HepG2 (cell line): ENCODE measurements around the gene MED13. TPM values are rescaled to one million over a fixed set of nuclear protein-coding genes. Genes with fewer than 3 reads are reported as not detected.

ENCODE experiments used
- ATF6 ChIP-seq: sonication (generic); formaldehyde crosslinking; conservative IDR thresholded peaks from 2 replicates; pipeline ENCODE4 v1.4.0; 2020; ENCODE audit warnings: missing genetic modification reagents
- CAMTA2 ChIP-seq: sonication (generic); formaldehyde crosslinking; IDR thresholded peaks from 2 replicates; pipeline ENCODE4 v1.4.0; 2020; ENCODE audit warnings: mild to moderate bottlenecking, missing genetic modification reagents, borderline replicate concordance
- IRF9 ChIP-seq: sonication (generic); formaldehyde crosslinking; IDR thresholded peaks from 2 replicates; pipeline ENCODE4 v1.8.0; 2022; ENCODE audit warnings: missing genetic modification reagents, mild to moderate bottlenecking, borderline replicate concordance
- KLF9 ChIP-seq: IDR thresholded peaks from 2 replicates; pipeline ENCODE4 v1.6.1; 2016; ENCODE audit warnings: low read depth
- MIXL1 ChIP-seq: IDR thresholded peaks from 2 replicates; pipeline ENCODE4 v1.6.1; 2016
- PATZ1 ChIP-seq: sonication (generic); formaldehyde crosslinking; IDR thresholded peaks from 2 replicates; pipeline ENCODE4 v1.4.0; 2020; ENCODE audit warnings: missing genetic modification reagents
- REPIN1 ChIP-seq: sonication (generic); formaldehyde crosslinking; IDR thresholded peaks from 2 replicates; pipeline ENCODE4 v1.8.0; 2022; ENCODE audit warnings: missing genetic modification reagents, low read depth, mild to moderate bottlenecking, borderline replicate concordance
- SIX4 ChIP-seq: sonication (generic); formaldehyde crosslinking; IDR thresholded peaks from 2 replicates; pipeline ENCODE4 v1.4.0; 2020; ENCODE audit warnings: missing genetic modification reagents
- SP5 ChIP-seq: IDR thresholded peaks from 2 replicates; pipeline ENCODE4 v1.6.1; 2016; ENCODE audit warnings: low read depth, borderline replicate concordance
- THAP9 ChIP-seq: sonication (generic); formaldehyde crosslinking; IDR thresholded peaks from 2 replicates; pipeline ENCODE4; 2020; ENCODE audit warnings: missing genetic modification reagents, mild to moderate bottlenecking, borderline replicate concordance
- ZBTB14 ChIP-seq: sonication (generic); formaldehyde crosslinking; IDR thresholded peaks from 2 replicates; pipeline ENCODE4 v1.4.0; 2020; ENCODE audit warnings: missing genetic modification reagents
- ZFP91 ChIP-seq: sonication (generic); formaldehyde crosslinking; IDR thresholded peaks from 2 replicates; pipeline ENCODE4 v1.9.0; 2022; ENCODE audit warnings: missing genetic modification reagents, mild to moderate bottlenecking, borderline replicate concordance
- ZNF24 ChIP-seq: fragments of 450-650 bp; IDR thresholded peaks from 2 replicates; pipeline ENCODE4 v1.6.1; 2017; ENCODE audit warnings: antibody characterized with exemption, mild to moderate bottlenecking
- ZNF264 ChIP-seq: sonication (generic); formaldehyde crosslinking; IDR thresholded peaks from 2 replicates; pipeline ENCODE4 v1.4.0; 2020; ENCODE audit warnings: missing genetic modification reagents
- ZNF567 ChIP-seq: sonication (generic); formaldehyde crosslinking; IDR thresholded peaks from 2 replicates; pipeline ENCODE4 v1.8.1; 2023; ENCODE audit warnings: mild to moderate bottlenecking, missing genetic modification reagents, borderline replicate concordance
- ZSCAN21 ChIP-seq: sonication (generic); formaldehyde crosslinking; IDR thresholded peaks from 2 replicates; pipeline ENCODE4 v1.8.0; 2022; ENCODE audit warnings: mild to moderate bottlenecking, missing genetic modification reagents, moderate library complexity, borderline replicate concordance
- polyA plus RNA-seq, 8 experiments: library from polyadenylated mRNA; depleted of rRNA in 3 of 8; stranded (reverse) in 7 of 8; unstranded in 1 of 8; fragments of >200 nt; fragmentation: Illumina TruSeq in 4 of 8; extraction: Trizol in 4 of 8; gene quantifications; 2 replicates each; pipeline versions ENCODE4 v1.2.1 to v1.2.3, GENCODE V29; 2011 to 2016; ENCODE audit warnings: low read depth in 4 of 8, missing spikeins in 1 of 8, mixed read lengths in 1 of 8; ENCODE audit not compliant: insufficient read depth in 1 of 8
- total RNA-seq, 5 experiments: library from RNA; depleted of rRNA; stranded (reverse); fragments of >200 nt; fragmentation: Illumina TruSeq; extraction: Trizol; gene quantifications; 2 replicates each; pipeline ENCODE4 v1.2.3, GENCODE V29; 2016; ENCODE audit warnings: low read depth in 1 of 5

The MED13 gene
- total and polyA plus RNA-seq, 2 of the 13 experiments (the other 11 are each of a cell fraction or from before 2014, with no cell fraction given), result 27.4 to 69.1 TPM

- no peak for TF ChIP-seq ZBTB14 (CRISPR knock-in tag)
- peak; percentile 62; the same call in 1 of the 2 replicates for TF ChIP-seq THAP9 (CRISPR knock-in tag)
- peak; percentile 58; the same call in 1 of the 2 replicates for TF ChIP-seq ZFP91 (CRISPR knock-in tag)
- peak; percentile 61; the same call in 1 of the 2 replicates for TF ChIP-seq ZNF24
- TF ChIP-seq MIXL1 (CRISPR knock-in tag), result peak; percentile 96
- TF ChIP-seq SP5 (CRISPR knock-in tag), result peak; percentile 31; the same call in 1 of the 2 replicates
- 0 out of 2 replicates have a peak, but pooled peaks have one; percentile 33 for TF ChIP-seq PATZ1
- TF ChIP-seq IRF9 (CRISPR knock-in tag), result 0 out of 2 replicates have a peak, but pooled peaks have one; percentile 30
- TF ChIP-seq ZSCAN21 (CRISPR knock-in tag), result peak; percentile 48; the same call in 1 of the 2 replicates
- TF ChIP-seq ATF6, result 0 out of 2 replicates have a peak, but pooled peaks have one; percentile 89
- TF ChIP-seq ZNF567 (CRISPR knock-in tag), result peak; percentile 97
- TF ChIP-seq ZNF264 (CRISPR knock-in tag), result peak; percentile 85; the same call in 1 of the 2 replicates
- 0 out of 2 replicates have a peak, but pooled peaks have one; percentile 56 for TF ChIP-seq KLF9
- TF ChIP-seq REPIN1 (CRISPR knock-in tag), result peak; percentile 92
- TF ChIP-seq SIX4 (CRISPR knock-in tag), result peak; percentile 51; the same call in 1 of the 2 replicates
- TF ChIP-seq CAMTA2 (CRISPR knock-in tag), result no peak
These were observed 44.4 kb upstream of the MED13 start (continued) for GRCh38 chr17:62109378-62109902.
